Measurements from ENCODE around the gene PHKB.

DNA sequence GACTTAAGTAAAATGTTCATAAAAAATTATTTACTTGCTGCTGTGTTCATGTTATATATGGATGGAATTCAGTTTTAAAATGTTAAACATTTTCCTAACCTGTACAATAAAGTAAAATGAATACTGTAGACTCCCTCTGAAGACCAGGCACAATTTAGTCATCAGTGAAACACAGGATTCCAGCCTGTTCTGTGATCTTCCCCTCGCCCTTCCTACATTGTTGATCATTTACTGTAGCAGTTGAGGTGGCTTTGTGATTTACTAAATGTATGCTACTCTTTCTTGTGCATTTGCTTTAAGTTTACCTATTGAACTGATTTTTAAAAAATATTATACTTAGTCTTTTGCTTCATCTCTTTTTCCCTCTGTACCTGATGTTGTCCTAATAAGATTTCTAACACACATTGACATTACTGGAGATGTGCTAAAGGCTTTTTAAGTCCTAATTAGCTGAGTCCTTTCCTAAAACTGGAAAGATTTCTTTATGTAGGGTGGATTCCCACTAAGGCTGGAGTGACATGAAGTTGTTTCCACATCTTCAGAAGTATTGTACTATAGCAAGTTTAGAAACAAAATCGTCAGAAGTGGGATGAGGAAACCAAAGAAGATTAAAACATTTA is 38.1 kb downstream of the PHKB start:
- TF ChIP-seq, protein P1, sequence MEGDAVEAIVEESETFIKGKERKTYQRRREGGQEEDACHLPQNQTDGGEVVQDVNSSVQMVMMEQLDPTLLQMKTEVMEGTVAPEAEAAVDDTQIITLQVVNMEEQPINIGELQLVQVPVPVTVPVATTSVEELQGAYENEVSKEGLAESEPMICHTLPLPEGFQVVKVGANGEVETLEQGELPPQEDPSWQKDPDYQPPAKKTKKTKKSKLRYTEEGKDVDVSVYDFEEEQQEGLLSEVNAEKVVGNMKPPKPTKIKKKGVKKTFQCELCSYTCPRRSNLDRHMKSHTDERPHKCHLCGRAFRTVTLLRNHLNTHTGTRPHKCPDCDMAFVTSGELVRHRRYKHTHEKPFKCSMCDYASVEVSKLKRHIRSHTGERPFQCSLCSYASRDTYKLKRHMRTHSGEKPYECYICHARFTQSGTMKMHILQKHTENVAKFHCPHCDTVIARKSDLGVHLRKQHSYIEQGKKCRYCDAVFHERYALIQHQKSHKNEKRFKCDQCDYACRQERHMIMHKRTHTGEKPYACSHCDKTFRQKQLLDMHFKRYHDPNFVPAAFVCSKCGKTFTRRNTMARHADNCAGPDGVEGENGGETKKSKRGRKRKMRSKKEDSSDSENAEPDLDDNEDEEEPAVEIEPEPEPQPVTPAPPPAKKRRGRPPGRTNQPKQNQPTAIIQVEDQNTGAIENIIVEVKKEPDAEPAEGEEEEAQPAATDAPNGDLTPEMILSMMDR (IDR thresholded peaks at IDR 0.05) = no peak
- TF ChIP-seq EP300 (IDR thresholded peaks at IDR 0.05; ENCODE audit: low read depth) = no peak
- no peak for TF ChIP-seq POLR2A (IDR thresholded peaks at IDR 0.05)
- no peak for TF ChIP-seq POLR2AphosphoS5 (IDR thresholded peaks at IDR 0.05)
